Fibroblast of upper back skin (primary cell): ENCODE data around the gene CDYL2.
A peak's percentile ranks its signal among the peaks of the same experiment; 100 is the strongest.

ENCODE experiments used
- DNase-seq: peaks from one replicate; pipeline ENCODE4 v3.0.0-alpha.2; 2013

The CDYL2 gene

GRCh38 chr16:80586476-80586875 lies 217.9 kb downstream of the CDYL2 start:
- DNase-seq, result peak; percentile 28

GRCh38 chr16:80585764-80586163 lies 218.6 kb downstream of the CDYL2 start:
- DNase-seq, result no peak

- DNase-seq, result peak; percentile 73
Measured at GRCh38 chr16:80583466-80583865, 220.9 kb downstream of the CDYL2 start.

GRCh38 chr16:80580109-80580832 lies 224.1 kb downstream of the CDYL2 start:
- peak; percentile 84 for DNase-seq

- DNase-seq, result no peak
Measured at GRCh38 chr16:80577485-80578280, 226.7 kb downstream of the CDYL2 start.

- DNase-seq, result no peak
Measured at GRCh38 chr16:80576343-80576912, 228.0 kb downstream of the CDYL2 start.

- no peak for DNase-seq
Measured at GRCh38 chr16:80573700-80574120, 230.7 kb downstream of the CDYL2 start.

- DNase-seq, result peak; percentile 17
Measured at GRCh38 chr16:80570106-80570478, 234.3 kb downstream of the CDYL2 start.

GRCh38 chr16:80569440-80570105 lies 234.8 kb downstream of the CDYL2 start:
- peak; percentile 71 for DNase-seq

GRCh38 chr16:80564394-80564793 lies 240.0 kb downstream of the CDYL2 start:
- no peak for DNase-seq

GRCh38 chr16:80563066-80563465 lies 241.3 kb downstream of the CDYL2 start:
- DNase-seq, result no peak

- DNase-seq, result no peak
Measured at GRCh38 chr16:80559369-80559768, 245.0 kb downstream of the CDYL2 start.

- DNase-seq, result no peak
Measured at GRCh38 chr16:80557037-80557436, 247.4 kb downstream of the CDYL2 start.

GRCh38 chr16:80556481-80556880 lies 247.9 kb downstream of the CDYL2 start:
- DNase-seq, result no peak

- DNase-seq, result no peak
Measured at GRCh38 chr16:80554033-80554432, 250.4 kb downstream of the CDYL2 start.

- no peak for DNase-seq
Measured at GRCh38 chr16:80552277-80552676, 252.1 kb downstream of the CDYL2 start.
